GM21423 (cell line): ENCODE data around the gene XRCC2.
"Not testable (repeated sequence)": the region's sequence is repeated elsewhere in the genome, so short reads cannot be mapped to it uniquely, and the experiment has no call there.

Experiments
- ATAC-seq: cut with Tn5 transposase; IDR thresholded peaks from one replicate; pipeline ENCODE4 v1.9.1; 2021; ENCODE audit warnings: mild to moderate bottlenecking, moderate library complexity; ENCODE audit not compliant: unreplicated experiment

Gene XRCC2

GRCh38 chr7:152666078-152666477, 9.9 kb downstream of the XRCC2 start:
- ATAC-seq = no peak

GRCh38 chr7:152664636-152665035, 11.3 kb downstream of the XRCC2 start:
- no peak for ATAC-seq

- ATAC-seq = no peak
Observed at GRCh38 chr7:152663931-152664330, 12.0 kb downstream of the XRCC2 start.

GRCh38 chr7:152663148-152663740, 12.7 kb downstream of the XRCC2 start:
- no peak for ATAC-seq

- no peak for ATAC-seq
Observed at GRCh38 chr7:152661479-152661878, 14.5 kb downstream of the XRCC2 start.

GRCh38 chr7:152660021-152660420, 15.9 kb downstream of the XRCC2 start:
- ATAC-seq = no peak

GRCh38 chr7:152654971-152655370, 21.0 kb downstream of the XRCC2 start:
- ATAC-seq = no peak

GRCh38 chr7:152649220-152649619, 26.7 kb downstream of the XRCC2 start:
- ATAC-seq = no peak

GRCh38 chr7:152647009-152647408, 28.9 kb downstream of the XRCC2 start:
- no peak for ATAC-seq

GRCh38 chr7:152646579-152646978, 29.4 kb downstream of the XRCC2 start:
- ATAC-seq = not testable (repeated sequence)

GRCh38 chr7:152643979-152644559, 31.9 kb downstream of the XRCC2 start:
- no peak for ATAC-seq

GRCh38 chr7:152641384-152641783, 34.6 kb downstream of the XRCC2 start:
- no peak for ATAC-seq

GRCh38 chr7:152640829-152641228, 35.1 kb downstream of the XRCC2 start:
- ATAC-seq = no peak

GRCh38 chr7:152637920-152638580, 37.9 kb downstream of the XRCC2 start:
- no peak for ATAC-seq

GRCh38 chr7:152637161-152637560, 38.8 kb downstream of the XRCC2 start:
- ATAC-seq = no peak

- ATAC-seq = no peak
Observed at GRCh38 chr7:152636441-152636840, 39.5 kb downstream of the XRCC2 start.

- no peak for ATAC-seq
Observed at GRCh38 chr7:152633504-152633903, 42.4 kb downstream of the XRCC2 start.

- no peak for ATAC-seq
Observed at GRCh38 chr7:152633072-152633471, 42.9 kb downstream of the XRCC2 start.

GRCh38 chr7:152628772-152629171, 47.2 kb downstream of the XRCC2 start:
- ATAC-seq = not testable (repeated sequence)

GRCh38 chr7:152624228-152624627, 51.7 kb downstream of the XRCC2 start:
- ATAC-seq = no peak

- no peak for ATAC-seq
Observed at GRCh38 chr7:152621426-152621825, 54.5 kb downstream of the XRCC2 start.

GRCh38 chr7:152619027-152619739, 56.8 kb downstream of the XRCC2 start:
- ATAC-seq = no peak
